ENCODE data around the gene ACP2. TPM values are rescaled to one million over a fixed set of nuclear protein-coding genes. Genes with fewer than 3 reads are reported as not detected.

Gene ACP2
- total and polyA plus RNA-seq, 4 donors = 38.2 to 65.5 (median 48.8) TPM

- no peak overlapping the region for H3K27ac ChIP-seq (ENCODE audit: low read depth, low read length)
- H3K4me1 ChIP-seq (ENCODE audit: control insufficient read depth, insufficient read depth, low read length) = no peaks in the 10 kb centered on the region
- H3K9me3 ChIP-seq (ENCODE audit: control insufficient read depth, insufficient read depth, low read length) = no peaks in the 10 kb centered on the region
- peaks cover 75% of the 10 kb centered on the region for H3K36me3 ChIP-seq (ENCODE audit: control insufficient read depth, insufficient read depth, low read length)
- no peaks in the 10 kb centered on the region for H3K27me3 ChIP-seq (ENCODE audit: control insufficient read depth, insufficient read depth, low read length)
- no peak for DNase-seq (ENCODE audit: low read depth in 4 of 6, low spot score in 6 of 6)
- H3K4me3 ChIP-seq (ENCODE audit: low read depth, low read length) = no peak overlapping the region
These were observed 31.5 kb upstream of the ACP2 start for GRCh38 chr11:47280099-47280498.

GRCh38 chr11:47278769-47279168 lies 30.2 kb upstream of the ACP2 start:
- WGBS (ENCODE audit: insufficient coverage) = no CpG with 5 or more reads among the region's 4 CpGs
- peaks cover 69% of the 10 kb centered on the region for H3K36me3 ChIP-seq (ENCODE audit: control insufficient read depth, insufficient read depth, low read length)

GRCh38 chr11:47278058-47278457 lies 29.4 kb upstream of the ACP2 start:
- Histone ChIP-seq H3K27me3 (ENCODE audit: control insufficient read depth, insufficient read depth, low read length) (no peaks in the 10 kb centered on the region), H3K27ac (ENCODE audit: low read depth, low read length) (no peak overlapping the region), H3K9me3 (ENCODE audit: control insufficient read depth, insufficient read depth, low read length) (no peaks in the 10 kb centered on the region), H3K36me3 (ENCODE audit: control insufficient read depth, insufficient read depth, low read length) (peaks cover 62% of the 10 kb centered on the region), H3K4me3 (ENCODE audit: low read depth, low read length) (no peak overlapping the region), H3K4me1 (ENCODE audit: control insufficient read depth, insufficient read depth, low read length) (no peaks in the 10 kb centered on the region)
- DNase-seq (ENCODE audit: low read depth in 4 of 6, low spot score in 6 of 6) = no peak
- WGBS (ENCODE audit: insufficient coverage) = no CpG with 5 or more reads among the region's 3 CpGs

More at GRCh38 chr11:47278769-47279168, 30.2 kb upstream of the ACP2 start:
- H3K27ac ChIP-seq (ENCODE audit: low read depth, low read length) = no peak overlapping the region
- no peak for DNase-seq (ENCODE audit: low read depth in 4 of 6, low spot score in 6 of 6)
- no peaks in the 10 kb centered on the region for H3K27me3 ChIP-seq (ENCODE audit: control insufficient read depth, insufficient read depth, low read length)
- no peak overlapping the region for H3K4me3 ChIP-seq (ENCODE audit: low read depth, low read length)
- H3K9me3 ChIP-seq (ENCODE audit: control insufficient read depth, insufficient read depth, low read length) = no peaks in the 10 kb centered on the region
- H3K4me1 ChIP-seq (ENCODE audit: control insufficient read depth, insufficient read depth, low read length) = no peaks in the 10 kb centered on the region

GRCh38 chr11:47276923-47277322 lies 28.3 kb upstream of the ACP2 start:
- H3K27me3 ChIP-seq (ENCODE audit: control insufficient read depth, insufficient read depth, low read length) = no peaks in the 10 kb centered on the region
- peaks cover 4% of the 10 kb centered on the region for H3K4me1 ChIP-seq (ENCODE audit: control insufficient read depth, insufficient read depth, low read length)
- no peak overlapping the region for H3K4me3 ChIP-seq (ENCODE audit: low read depth, low read length)
- no CpG with 5 or more reads among the region's 4 CpGs for WGBS (ENCODE audit: insufficient coverage)
- H3K9me3 ChIP-seq (ENCODE audit: control insufficient read depth, insufficient read depth, low read length) = no peaks in the 10 kb centered on the region
- DNase-seq (ENCODE audit: low read depth in 4 of 6, low spot score in 6 of 6) = no peak
- peaks cover 51% of the 10 kb centered on the region for H3K36me3 ChIP-seq (ENCODE audit: control insufficient read depth, insufficient read depth, low read length)
- H3K27ac ChIP-seq (ENCODE audit: low read depth, low read length) = no peak overlapping the region

- Histone ChIP-seq H3K4me1 (ENCODE audit: control insufficient read depth, insufficient read depth, low read length) (peaks cover 10% of the 10 kb centered on the region), H3K9me3 (ENCODE audit: control insufficient read depth, insufficient read depth, low read length) (no peaks in the 10 kb centered on the region), H3K27ac (ENCODE audit: low read depth, low read length) (no peak overlapping the region), H3K4me3 (ENCODE audit: low read depth, low read length) (no peak overlapping the region), H3K36me3 (ENCODE audit: control insufficient read depth, insufficient read depth, low read length) (peaks cover 36% of the 10 kb centered on the region), H3K27me3 (ENCODE audit: control insufficient read depth, insufficient read depth, low read length) (no peaks in the 10 kb centered on the region)
- WGBS (ENCODE audit: insufficient coverage) = 95% methylated on average over 26 of the region's 28 CpGs
- DNase-seq (ENCODE audit: low read depth in 4 of 6, low spot score in 6 of 6) = no peak
These were observed 26.1 kb upstream of the ACP2 start for GRCh38 chr11:47274495-47275235.

- Histone ChIP-seq H3K4me1 (ENCODE audit: control insufficient read depth, insufficient read depth, low read length) (peaks cover 26% of the 10 kb centered on the region), H3K9me3 (ENCODE audit: control insufficient read depth, insufficient read depth, low read length) (no peaks in the 10 kb centered on the region), H3K4me3 (ENCODE audit: low read depth, low read length) (no peak overlapping the region), H3K27ac (ENCODE audit: low read depth, low read length) (no peak overlapping the region), H3K36me3 (ENCODE audit: control insufficient read depth, insufficient read depth, low read length) (peaks cover 29% of the 10 kb centered on the region), H3K27me3 (ENCODE audit: control insufficient read depth, insufficient read depth, low read length) (no peaks in the 10 kb centered on the region)
- no CpG with 5 or more reads among the region's 1 CpG for WGBS (ENCODE audit: insufficient coverage)
- DNase-seq (ENCODE audit: low read depth in 4 of 6, low spot score in 6 of 6) = no peak
These were observed 24.1 kb upstream of the ACP2 start for GRCh38 chr11:47272706-47273105.

- WGBS (ENCODE audit: insufficient coverage) = 39% methylated on average over 4 of the region's 11 CpGs
- peak in 1 of 6 donors; percentile 23 for DNase-seq (ENCODE audit: low read depth in 4 of 6, low spot score in 6 of 6)
- H3K27me3 ChIP-seq (ENCODE audit: control insufficient read depth, insufficient read depth, low read length) = no peaks in the 10 kb centered on the region
- H3K27ac ChIP-seq (ENCODE audit: low read depth, low read length) = no peak overlapping the region
- peaks cover 26% of the 10 kb centered on the region for H3K36me3 ChIP-seq (ENCODE audit: control insufficient read depth, insufficient read depth, low read length)
- H3K4me1 ChIP-seq (ENCODE audit: control insufficient read depth, insufficient read depth, low read length) = peaks cover 27% of the 10 kb centered on the region
- no peaks in the 10 kb centered on the region for H3K9me3 ChIP-seq (ENCODE audit: control insufficient read depth, insufficient read depth, low read length)
- no peak overlapping the region for H3K4me3 ChIP-seq (ENCODE audit: low read depth, low read length)
These were observed 23.5 kb upstream of the ACP2 start for GRCh38 chr11:47271961-47272661.

GRCh38 chr11:47271328-47271727 lies 22.7 kb upstream of the ACP2 start:
- Histone ChIP-seq H3K4me3 (ENCODE audit: low read depth, low read length) (peak overlapping the region; percentile 69), H3K27ac (ENCODE audit: low read depth, low read length) (no peak overlapping the region)

GRCh38 chr11:47270331-47271271 lies 22.0 kb upstream of the ACP2 start:
- under 1% methylated on average over 28 of the region's 34 CpGs for WGBS (ENCODE audit: insufficient coverage)
- H3K4me3 ChIP-seq (ENCODE audit: low read depth, low read length) = peak overlapping the region; percentile 69
- H3K27ac ChIP-seq (ENCODE audit: low read depth, low read length) = peak overlapping the region; percentile 78
- H3K4me1 ChIP-seq (ENCODE audit: control insufficient read depth, insufficient read depth, low read length) = peaks cover 27% of the 10 kb centered on the region
- H3K36me3 ChIP-seq (ENCODE audit: control insufficient read depth, insufficient read depth, low read length) = peaks cover 13% of the 10 kb centered on the region
- no peaks in the 10 kb centered on the region for H3K27me3 ChIP-seq (ENCODE audit: control insufficient read depth, insufficient read depth, low read length)
- peak in 3 of 6 donors; percentile 35 to 85 (median 59) for DNase-seq (ENCODE audit: low read depth in 4 of 6, low spot score in 6 of 6)
- H3K9me3 ChIP-seq (ENCODE audit: control insufficient read depth, insufficient read depth, low read length) = no peaks in the 10 kb centered on the region

More at GRCh38 chr11:47271328-47271727, 22.7 kb upstream of the ACP2 start:
- no peaks in the 10 kb centered on the region for H3K9me3 ChIP-seq (ENCODE audit: control insufficient read depth, insufficient read depth, low read length)
- peaks cover 27% of the 10 kb centered on the region for H3K4me1 ChIP-seq (ENCODE audit: control insufficient read depth, insufficient read depth, low read length)
- DNase-seq (ENCODE audit: low read depth in 4 of 6, low spot score in 6 of 6) = no peak
- H3K27me3 ChIP-seq (ENCODE audit: control insufficient read depth, insufficient read depth, low read length) = no peaks in the 10 kb centered on the region
- 72% methylated on average over 2 of the region's 4 CpGs for WGBS (ENCODE audit: insufficient coverage)
- H3K36me3 ChIP-seq (ENCODE audit: control insufficient read depth, insufficient read depth, low read length) = peaks cover 20% of the 10 kb centered on the region
